Neuronal stem cell (in vitro differentiated cells): ENCODE data around the gene SCRN2.

Source experiments
- DNase-seq: peaks from one replicate; pipeline ENCODE4 v3.0.0-alpha.2; 2013; ENCODE audit warnings: low spot score
- H2AFZ ChIP-seq: one replicate; pipeline ENCODE4 v1.6.1; 2013; ENCODE audit warnings: mild to moderate bottlenecking, low read length, inconsistent platforms
- H2AK5ac ChIP-seq: 2 replicates; pipeline ENCODE4 v1.6.1; 2013; ENCODE audit warnings: low read depth, mild to moderate bottlenecking, inconsistent platforms, low read length, moderate library complexity, mixed read lengths
- H2BK120ac ChIP-seq: 2 replicates; pipeline ENCODE4 v1.6.1; 2013; ENCODE audit warnings: low read depth, mild to moderate bottlenecking, inconsistent platforms, low read length, moderate library complexity, mixed read lengths
- H2BK12ac ChIP-seq: one replicate; pipeline ENCODE4 v1.6.1; 2013; ENCODE audit warnings: low read length, inconsistent platforms
- H2BK15ac ChIP-seq: 2 replicates; pipeline ENCODE4 v1.6.1; 2013; ENCODE audit warnings: mild to moderate bottlenecking, low read length, inconsistent platforms, mixed read lengths
- H2BK5ac ChIP-seq: one replicate; pipeline ENCODE4 v1.6.1; 2013; ENCODE audit warnings: inconsistent platforms, mild to moderate bottlenecking, low read length, moderate library complexity
- H3K14ac ChIP-seq: one replicate; pipeline ENCODE4 v1.6.1; 2013; ENCODE audit warnings: low read length, inconsistent platforms
- H3K18ac ChIP-seq: 2 replicates; pipeline ENCODE4 v1.6.1; 2013; ENCODE audit warnings: low read length, inconsistent platforms
- H3K23ac ChIP-seq: 2 replicates; pipeline ENCODE4 v1.6.1; 2013; ENCODE audit warnings: low read depth, mild to moderate bottlenecking, mixed read lengths, low read length, inconsistent platforms; ENCODE audit not compliant: poor library complexity
- H3K27ac ChIP-seq: replicated peaks from 3 replicates; pipeline ENCODE4 v1.5.1; 2013; ENCODE audit warnings: low read length, inconsistent platforms
- H3K27me3 ChIP-seq, 3 experiments: 2 replicates each; pipeline ENCODE4 v1.6.1; 2013; ENCODE audit warnings: low read length in 3 of 3, mild to moderate bottlenecking in 2 of 3, inconsistent platforms in 1 of 3, low read depth in 1 of 3, mixed read lengths in 1 of 3, moderate library complexity in 1 of 3; ENCODE audit not compliant: control insufficient read depth in 3 of 3, insufficient read depth in 3 of 3
- H3K36me3 ChIP-seq, 2 donors: replicated peaks in 1 of 2; 2 replicates each; pipeline ENCODE4 v1.6.1; 2013; ENCODE audit warnings: low read length in 2 of 2; ENCODE audit not compliant: control insufficient read depth in 2 of 2, insufficient read depth in 2 of 2
- H3K4ac ChIP-seq: 2 replicates; pipeline ENCODE4 v1.6.1; 2013; ENCODE audit warnings: inconsistent platforms, mild to moderate bottlenecking, low read length, moderate library complexity
- H3K4me1 ChIP-seq, 2 donors: 1 replicate in 1 of 2; 2 replicates in 1 of 2; pipeline ENCODE4 v1.6.1; 2013; ENCODE audit warnings: low read length in 2 of 2, low read depth in 1 of 2; ENCODE audit not compliant: control insufficient read depth in 2 of 2, insufficient read depth in 1 of 2
- H3K4me2 ChIP-seq: one replicate; pipeline ENCODE4 v1.6.1; 2013; ENCODE audit warnings: mild to moderate bottlenecking, low read length, inconsistent platforms; ENCODE audit not compliant: insufficient read depth, poor library complexity, severe bottlenecking
- H3K4me3 ChIP-seq, 2 donors: 2 replicates each; pipeline ENCODE4 v1.5.1; 2013; ENCODE audit warnings: low read length in 2 of 2, mild to moderate bottlenecking in 2 of 2, inconsistent platforms in 1 of 2, moderate library complexity in 1 of 2
- H3K79me1 ChIP-seq: one replicate; pipeline ENCODE4 v1.6.1; 2013; ENCODE audit warnings: low read depth, mild to moderate bottlenecking, inconsistent platforms, low read length, moderate library complexity
- H3K9ac ChIP-seq: one replicate; pipeline ENCODE4 v1.6.1; 2013; ENCODE audit warnings: mild to moderate bottlenecking, low read depth, low read length, inconsistent platforms; ENCODE audit not compliant: poor library complexity
- H3K9me3 ChIP-seq, 2 donors: replicated peaks in 1 of 2; 2 replicates each; pipeline versions ENCODE3 to v1.6.1; 2013; ENCODE audit warnings: low read length in 2 of 2, mild to moderate bottlenecking in 2 of 2, inconsistent platforms in 1 of 2, low read depth in 1 of 2, mixed read lengths in 1 of 2, moderate library complexity in 1 of 2; ENCODE audit not compliant: control insufficient read depth in 2 of 2, insufficient read depth in 1 of 2
- H4K8ac ChIP-seq: one replicate; pipeline ENCODE4 v1.6.1; 2013; ENCODE audit warnings: low read depth, mild to moderate bottlenecking, inconsistent platforms, low read length, moderate library complexity
- H4K91ac ChIP-seq: one replicate; pipeline ENCODE4 v1.6.1; 2013; ENCODE audit warnings: low read length, low read depth, mild to moderate bottlenecking, inconsistent platforms; ENCODE audit not compliant: poor library complexity
- WGBS, 2 donors: extraction: QIAGEN DNeasy Blood & Tissue Kit; methylation state at CpG; one replicate each; pipeline ENCODE4 v1.1.7; 2013; ENCODE audit warnings: missing lambda C conversion rate in 2 of 2, mixed read lengths in 1 of 2; ENCODE audit not compliant: insufficient read length in 2 of 2, insufficient replicate concordance in 1 of 2; ENCODE audit errors: extremely low coverage in 2 of 2; 5-methylcytosine and 5-hydroxymethylcytosine counted together

SCRN2 gene

GRCh38 chr17:47821424-47822391, 19.4 kb downstream of the SCRN2 start, which contains the start of gene OSBPL7:
TSS of gene OSBPL7 (minus strand) at chr17:47821794. CDS start at chr17:47820278, 1,516 bp downstream.
- peak; percentile 41 for DNase-seq
- H3K27ac ChIP-seq: no peak within 1 kb of the TSS

GRCh38 chr17:47821031-47821423, 20.0 kb downstream of the SCRN2 start:
- Histone ChIP-seq H4K8ac (peak overlapping the region; percentile 82), H3K14ac (peak overlapping the region; percentile 71), H2BK15ac (no peak overlapping the region), H3K79me1 (peaks cover 4% of the 10 kb centered on the region), H4K91ac (no peak overlapping the region), H3K4me2 (peak overlapping the region; percentile 86), H3K4me1 (peaks cover 7 to 9% of the 10 kb centered on the region in 2 donors), H2BK5ac (peak overlapping the region; percentile 2), H3K4ac (no peak overlapping the region), H3K36me3 (peaks cover 19 to 22% of the 10 kb centered on the region in 2 donors), H3K9ac (peak overlapping the region; percentile 92), H2BK12ac (no peak overlapping the region), H2AK5ac (peak overlapping the region; percentile 70), H3K9me3 (no peaks in the 10 kb centered on the region), H2BK120ac (no peak overlapping the region), H3K23ac (peak overlapping the region; percentile 87), H3K18ac (peak overlapping the region; percentile 57), H3K27ac (no peak overlapping the region), H3K4me3 (peak overlapping the region; percentile 90 to 94), H2AFZ (peak overlapping the region; percentile 88), H3K27me3 (no peaks in the 10 kb centered on the region)
- no CpG with 5 or more reads among the region's 4 CpGs for WGBS, 2 donors
- no peak for DNase-seq

More at GRCh38 chr17:47821424-47822391, 19.4 kb downstream of the SCRN2 start, which contains the start of gene OSBPL7:
- Histone ChIP-seq H3K18ac (peak within 1 kb of the TSS; percentile 80), H2BK5ac (peak within 1 kb of the TSS; percentile 2), H3K23ac (peak within 1 kb of the TSS; percentile 87), H3K4me1 (peaks cover 7 to 9% of the 10 kb centered on the region in 2 donors), H3K9ac (peak within 1 kb of the TSS; percentile 92), H2BK15ac (peak within 1 kb of the TSS; percentile 28), H2AK5ac (peak within 1 kb of the TSS; percentile 70), H3K79me1 (peaks cover 4% of the 10 kb centered on the region), H2BK12ac (no peak within 1 kb of the TSS), H3K4me3 (peak within 1 kb of the TSS; percentile 90 to 94), H3K9me3 (no peaks in the 10 kb centered on the region), H4K8ac (peak within 1 kb of the TSS; percentile 82), H2AFZ (peak within 1 kb of the TSS; percentile 88), H3K4me2 (peak within 1 kb of the TSS; percentile 86), H3K14ac (peak within 1 kb of the TSS; percentile 71), H4K91ac (no peak within 1 kb of the TSS), H3K36me3 (peaks cover 24 to 29% of the 10 kb centered on the region in 2 donors), H3K4ac (no peak within 1 kb of the TSS), H3K27me3 (no peaks in the 10 kb centered on the region), H2BK120ac (no peak within 1 kb of the TSS)
- WGBS, 2 donors: no CpG with 5 or more reads among the region's 21 CpGs

- Histone ChIP-seq H2AFZ (no peak overlapping the region), H3K14ac (no peak overlapping the region), H2BK120ac (no peak overlapping the region), H3K9ac (no peak overlapping the region), H3K27ac (no peak overlapping the region), H3K27me3 (no peaks in the 10 kb centered on the region), H3K4ac (no peak overlapping the region), H4K8ac (no peak overlapping the region), H3K9me3 (no peaks in the 10 kb centered on the region), H3K4me2 (no peak overlapping the region), H4K91ac (no peak overlapping the region), H2BK5ac (no peak overlapping the region), H3K18ac (no peak overlapping the region), H3K4me1 (peaks cover 7 to 9% of the 10 kb centered on the region in 2 donors), H2BK12ac (no peak overlapping the region), H2AK5ac (no peak overlapping the region), H3K4me3 (peak overlapping the region in 1 of 2 donors; percentile 94), H3K79me1 (peaks cover 4% of the 10 kb centered on the region), H3K23ac (no peak overlapping the region), H2BK15ac (no peak overlapping the region), H3K36me3 (peaks cover 18 to 19% of the 10 kb centered on the region in 2 donors)
- no CpG with 5 or more reads among the region's 12 CpGs for WGBS, 2 donors
- no peak for DNase-seq
Observed at GRCh38 chr17:47820033-47820789, 20.9 kb downstream of the SCRN2 start.
